Fibroblast of lung (primary cell): ENCODE results near the gene NCOR1. TPM values are rescaled to one million over a fixed set of nuclear protein-coding genes. Genes with fewer than 3 reads are reported as not detected.

Source experiments
- DNase-seq, 2 donors: peaks; one replicate each; pipeline versions ENCODE4 v3.0.0 to v3.0.0-alpha.2; 2010; ENCODE audit warnings: low read depth in 2 of 2
- H2AFZ ChIP-seq: 2 replicates; pipeline ENCODE4 v1.5.1; 2012; ENCODE audit warnings: low read length, control low read depth, inconsistent platforms
- H3K27ac ChIP-seq: 2 replicates; pipeline ENCODE4 v1.5.1; 2011; ENCODE audit warnings: low read length, control low read depth; ENCODE audit not compliant: insufficient read depth
- H3K27me3 ChIP-seq: 2 replicates; pipeline ENCODE4 v1.5.1; 2011; ENCODE audit warnings: mild to moderate bottlenecking, low read length; ENCODE audit not compliant: control insufficient read depth, insufficient read depth
- H3K36me3 ChIP-seq: 2 replicates; pipeline ENCODE4 v1.5.1; 2011; ENCODE audit warnings: low read length; ENCODE audit not compliant: control insufficient read depth, insufficient read depth
- H3K4me1 ChIP-seq: 2 replicates; pipeline ENCODE4 v1.5.1; 2011; ENCODE audit warnings: low read length; ENCODE audit not compliant: control insufficient read depth, insufficient read depth; ENCODE audit errors: extremely low read depth
- H3K4me2 ChIP-seq: 2 replicates; pipeline ENCODE4 v1.5.1; 2011; ENCODE audit warnings: low read length, control low read depth; ENCODE audit not compliant: insufficient read depth; ENCODE audit errors: extremely low read depth
- H3K4me3 ChIP-seq, 4 experiments: fragments of 200-600 bp in 1 of 4; sonication (generic) in 1 of 4; replicated peaks in 1 of 4; 2 replicates each; pipeline ENCODE4 v1.5.1; 2011 to 2016; ENCODE audit warnings: low read length in 4 of 4, low read depth in 3 of 4, mild to moderate bottlenecking in 3 of 4, control low read depth in 2 of 4, inconsistent platforms in 1 of 4, mixed read lengths in 1 of 4; ENCODE audit not compliant: insufficient read depth in 1 of 4; ENCODE audit errors: control extremely low read depth in 1 of 4
- H3K79me2 ChIP-seq: 2 replicates; pipeline ENCODE4 v1.5.1; 2012; ENCODE audit warnings: mild to moderate bottlenecking, low read length, inconsistent platforms; ENCODE audit not compliant: control insufficient read depth, insufficient read depth
- H3K9ac ChIP-seq: 2 replicates; pipeline ENCODE4 v1.5.1; 2011; ENCODE audit warnings: mild to moderate bottlenecking, low read length, control low read depth; ENCODE audit not compliant: insufficient read depth
- H3K9me3 ChIP-seq: 2 replicates; pipeline ENCODE4 v1.5.1; 2012; ENCODE audit warnings: low read depth, low read length; ENCODE audit not compliant: control insufficient read depth, insufficient read depth
- H4K20me1 ChIP-seq: 2 replicates; pipeline ENCODE4 v1.5.1; 2011; ENCODE audit warnings: low read length; ENCODE audit not compliant: control insufficient read depth, insufficient read depth; ENCODE audit errors: extremely low read depth
- CTCF ChIP-seq, 2 donors: IDR thresholded peaks in 1 of 2; conservative IDR thresholded peaks in 1 of 2; 1 replicate in 1 of 2; 2 replicates in 1 of 2; pipeline ENCODE4 v1.5.1; 2011 to 2012; ENCODE audit warnings: low read length in 2 of 2, control low read depth in 1 of 2, inconsistent platforms in 1 of 2, low read depth in 1 of 2, mild to moderate bottlenecking in 1 of 2
- EZH2 ChIP-seq: IDR thresholded peaks from 2 replicates; pipeline ENCODE4 v1.5.1; 2012; ENCODE audit warnings: low read length, control low read depth, mild to moderate bottlenecking; ENCODE audit errors: missing control alignments
- polyA plus RNA-seq, 2 donors: library from polyadenylated mRNA; depleted of rRNA in 1 of 2; stranded (reverse) in 1 of 2; unstranded in 1 of 2; fragments of >200 nt; gene quantifications; 2 replicates each; pipeline ENCODE4 v1.2.1, GENCODE V29; 2011 to 2012; ENCODE audit warnings: missing spikeins in 1 of 2
- total RNA-seq: library from RNA; depleted of rRNA; stranded (reverse); fragments of >200 nt; gene quantifications from 2 replicates; pipeline ENCODE4 v1.2.1, GENCODE V29; 2014

NCOR1 gene
- total and polyA plus RNA-seq, 2 donors (not counting 1 experiment from before 2014, with no cell fraction given): 67.6 to 106 TPM

GRCh38 chr17:16215002-16215272 is 397 bp downstream of the NCOR1 start:
- DNase-seq: peak in 1 of 2 donors; percentile 40
- Histone ChIP-seq H2AFZ (no peak overlapping the region), H3K79me2 (peaks cover 71% of the 10 kb centered on the region), H3K4me2 (peak overlapping the region; percentile 5), H3K36me3 (peaks cover 2% of the 10 kb centered on the region), H3K27ac (peak overlapping the region; percentile 74), H3K9ac (peak overlapping the region; percentile 87), H4K20me1 (no peaks in the 10 kb centered on the region), H3K27me3 (no peaks in the 10 kb centered on the region), H3K4me1 (peaks cover 3% of the 10 kb centered on the region), H3K4me3 (peak overlapping the region; percentile 58 to 99 (median 78)), H3K9me3 (no peaks in the 10 kb centered on the region)
- TF ChIP-seq CTCF (conservative IDR thresholded peaks at IDR 0.05 in 1 of 2, IDR thresholded peaks at IDR 0.05 in 1 of 2; ENCODE audit: low read depth in 1 of 2, low read length in 2 of 2) (no peak), EZH2 (no peak)

GRCh38 chr17:16214190-16215001 is 938 bp downstream of the NCOR1 start:
- Histone ChIP-seq H2AFZ (no peak overlapping the region), H3K4me2 (peak overlapping the region; percentile 87), H4K20me1 (no peaks in the 10 kb centered on the region), H3K36me3 (peaks cover 1% of the 10 kb centered on the region), H3K27ac (peak overlapping the region; percentile 74), H3K27me3 (no peaks in the 10 kb centered on the region), H3K4me3 (peak overlapping the region; percentile 58 to 99 (median 78)), H3K9me3 (no peaks in the 10 kb centered on the region), H3K4me1 (peaks cover 3% of the 10 kb centered on the region), H3K9ac (peak overlapping the region; percentile 87), H3K79me2 (peaks cover 74% of the 10 kb centered on the region)
- DNase-seq: peak in 1 of 2 donors; percentile 25
- no peak for TF ChIP-seq EZH2
- no peak for TF ChIP-seq CTCF (conservative IDR thresholded peaks at IDR 0.05 in 1 of 2, IDR thresholded peaks at IDR 0.05 in 1 of 2; ENCODE audit: low read depth in 1 of 2, low read length in 2 of 2)

- H3K9ac ChIP-seq: no peak overlapping the region
- H3K79me2 ChIP-seq: peaks cover 82% of the 10 kb centered on the region
- H3K4me2 ChIP-seq: no peak overlapping the region
- H3K9me3 ChIP-seq: no peaks in the 10 kb centered on the region
- peaks cover 3% of the 10 kb centered on the region for H3K4me1 ChIP-seq
- DNase-seq: no peak
- H3K27ac ChIP-seq: no peak overlapping the region
- TF ChIP-seq CTCF (conservative IDR thresholded peaks at IDR 0.05 in 1 of 2, IDR thresholded peaks at IDR 0.05 in 1 of 2; ENCODE audit: low read depth in 1 of 2, low read length in 2 of 2): no peak
- no peak for TF ChIP-seq EZH2
- no peak overlapping the region for H3K4me3 ChIP-seq
- no peak overlapping the region for H2AFZ ChIP-seq
- no peaks in the 10 kb centered on the region for H3K36me3 ChIP-seq
- no peaks in the 10 kb centered on the region for H4K20me1 ChIP-seq
- H3K27me3 ChIP-seq: no peaks in the 10 kb centered on the region
Measured at GRCh38 chr17:16212793-16213192, 2.5 kb downstream of the NCOR1 start.
